Measurements from ENCODE around the gene EVA1C.

Gene EVA1C

GRCh38 chr21:32562426-32562825 lies 149.9 kb downstream of the EVA1C start:
- DNase-seq (ENCODE audit: low read depth in 2 of 2) = no peak

GRCh38 chr21:32562915-32563314 lies 150.4 kb downstream of the EVA1C start:
- DNase-seq (ENCODE audit: low read depth in 2 of 2) = no peak
